Measurements from ENCODE around the gene ARRDC3. TPM values are rescaled to one million over a fixed set of nuclear protein-coding genes. Genes with fewer than 3 reads are reported as not detected.

The ARRDC3 gene
- total and polyA plus RNA-seq, 2 of the 8 experiments (the other 6 are each of a cell fraction or from before 2014, with no cell fraction given) = 2.9 to 5.7 TPM

GRCh38 chr5:91341154-91341553 lies 42.0 kb downstream of the ARRDC3 start:
- no peak overlapping the region for H2AFZ ChIP-seq (ENCODE audit: low read length)
- WGBS, 2 experiments (ENCODE audit: extremely low coverage in 1 of 2, insufficient coverage in 1 of 2, insufficient read length in 1 of 2, insufficient replicate concordance in 2 of 2, low coverage in 1 of 2, low lambda C conversion rate in 2 of 2, missing lambda C conversion rate in 1 of 2) = 90% methylated on average over 3 of the region's 3 CpGs; no CpG with 5 or more reads in 1 of the 2 experiments
- no peak for TF ChIP-seq ZNF274 (IDR thresholded peaks at IDR 0.05; ENCODE audit: borderline replicate concordance, extremely low read depth, low read length)
- no peak for TF ChIP-seq KDM1A (IDR thresholded peaks at IDR 0.05; ENCODE audit: borderline replicate concordance, low read length)
- no peak for TF ChIP-seq ATF2 (IDR thresholded peaks at IDR 0.05; ENCODE audit: low read length)
- TF ChIP-seq TAF1 (IDR thresholded peaks at IDR 0.05; ENCODE audit: low read depth, low read length) = no peak
- no peak for TF ChIP-seq ASH2L (IDR thresholded peaks at IDR 0.05; ENCODE audit: low read length)
- TF ChIP-seq KDM4A (IDR thresholded peaks at IDR 0.05; ENCODE audit: low read depth, low read length, severe bottlenecking) = no peak

More at GRCh38 chr5:91341154-91341553, 42.0 kb downstream of the ARRDC3 start:
- Histone ChIP-seq H3K23ac (ENCODE audit: insufficient read length) (no peak overlapping the region), H3K14ac (ENCODE audit: insufficient read length) (no peak overlapping the region), H2BK12ac (ENCODE audit: low read depth, low read length) (no peak overlapping the region), H4K91ac (replicated peaks; ENCODE audit: insufficient read length, low read length) (no peak overlapping the region), H3K9ac (replicated peaks in 1 of 4; ENCODE audit: extremely low read depth in 1 of 4, low read depth in 3 of 4, low read length in 3 of 4) (no peak overlapping the region; a peak in 1 of 7 replicates), H2BK20ac (ENCODE audit: low read length) (peak overlapping the region; percentile 77), H2AK5ac (ENCODE audit: low read depth, low read length) (no peak overlapping the region), H3K79me2 (ENCODE audit: control insufficient read depth in 1 of 2, insufficient read depth in 2 of 2, low read length in 2 of 2) (no peaks in the 10 kb centered on the region), H4K5ac (ENCODE audit: insufficient read length, low read depth, low read length) (no peak overlapping the region), H2BK120ac (replicated peaks; ENCODE audit: low read depth, low read length) (no peak overlapping the region), H2BK5ac (ENCODE audit: low read depth, low read length) (no peak overlapping the region), H3K27me3 (replicated peaks in 1 of 4; ENCODE audit: control insufficient read depth in 3 of 4, extremely low read depth in 1 of 4, insufficient read depth in 3 of 4, low read length in 3 of 4) (no peaks in the 10 kb centered on the region), H3K79me1 (ENCODE audit: low read depth, low read length) (no peaks in the 10 kb centered on the region), H3K4ac (replicated peaks; ENCODE audit: insufficient read length, low read depth, low read length) (peak overlapping the region; percentile 13), H3K23me2 (ENCODE audit: low read depth, low read length) (no peaks in the 10 kb centered on the region), H3K56ac (replicated peaks; ENCODE audit: insufficient read length, low read depth, low read length) (no peak overlapping the region), H3K27ac (ENCODE audit: low read depth, low read length) (no peak overlapping the region), H3K36me3 (ENCODE audit: control insufficient read depth in 2 of 4, insufficient read depth in 4 of 4, low read length in 3 of 4) (no peaks in the 10 kb centered on the region), H3K9me3 (ENCODE audit: insufficient read depth in 2 of 2, low read depth in 1 of 2, low read length in 1 of 2) (peaks cover 4% of the 10 kb centered on the region in 2 experiments; a peak in 2 of 4 replicates), H2BK15ac (ENCODE audit: low read length) (no peak overlapping the region), H3K4me2 (ENCODE audit: insufficient read depth in 1 of 2, low read depth in 2 of 2, low read length in 2 of 2) (no peak overlapping the region), H3K4me1 (replicated peaks in 1 of 4; ENCODE audit: control insufficient read depth in 3 of 4, insufficient read depth in 4 of 4, low read length in 3 of 4) (peaks cover 0 to 7% (median 3%) of the 10 kb centered on the region in 4 experiments; a peak in 4 of 7 replicates), H3K18ac (ENCODE audit: extremely low read depth, low read length) (no peak overlapping the region), H4K8ac (ENCODE audit: extremely low read depth, insufficient read depth, low read length) (no peak overlapping the region), H4K20me1 (replicated peaks in 1 of 2; ENCODE audit: control insufficient read depth in 1 of 2, insufficient read depth in 2 of 2, low read length in 2 of 2) (no peaks in the 10 kb centered on the region), H3K4me3 (ENCODE audit: extremely low read depth in 1 of 4, insufficient read depth in 2 of 4, low read depth in 3 of 4, low read length in 4 of 4) (no peak overlapping the region)
- ChIA-PET CTCF (ENCODE audit: partially characterized antibody) (interaction anchor here (1.5 to 2.6 kb wide), 3 partner anchors 40 to 115 kb away, joined by 4 to 10 read pairs (median 4); no protein-coding TSS in a partner anchor), POLR2A (ENCODE audit: partially characterized antibody) (interaction anchor here (2.1 kb wide), 1 partner anchor 42 kb away, joined by 8 read pairs; the partner anchor contains the start of gene ARRDC3)
- FAIRE-seq = no peak
- DNase-seq (ENCODE audit: low read depth in 1 of 2, low spot score in 2 of 2) = no peak
